DOHH2 (cell line): ENCODE data around the gene SEC16A.
A peak's percentile ranks its signal among the peaks of the same experiment; 100 is the strongest.

Experiments
- H3F3A ChIP-seq: fragments of 200-600 bp; sonication (generic), shearing (Covaris generic); 2 replicates; pipeline ENCODE4 v1.6.0; 2016; ENCODE audit warnings: antibody characterized with exemption, mild to moderate bottlenecking; ENCODE audit not compliant: control insufficient read depth, insufficient read depth
- H3K27ac ChIP-seq: fragments of 200-600 bp; sonication (generic); 2 replicates; pipeline ENCODE4 v1.5.1; 2014; ENCODE audit warnings: low read depth, mild to moderate bottlenecking, low read length, moderate library complexity
- H3K27me3 ChIP-seq: fragments of 200-600 bp; sonication (generic); 2 replicates; pipeline ENCODE4 v1.6.1; 2014; ENCODE audit warnings: mild to moderate bottlenecking, low read length, mixed read lengths; ENCODE audit not compliant: control insufficient read depth
- H3K36me3 ChIP-seq: fragments of 200-600 bp; sonication (generic); 2 replicates; pipeline ENCODE4 v1.6.1; 2014; ENCODE audit warnings: mild to moderate bottlenecking, low read length, moderate library complexity, mixed read lengths; ENCODE audit not compliant: control insufficient read depth
- H3K4me1 ChIP-seq: fragments of 200-600 bp; sonication (generic); 2 replicates; pipeline ENCODE4 v1.6.1; 2014; ENCODE audit warnings: mild to moderate bottlenecking, low read length, mixed read lengths; ENCODE audit not compliant: control insufficient read depth
- H3K4me2 ChIP-seq: fragments of 200-600 bp; sonication (generic); 2 replicates; pipeline ENCODE4 v1.6.0; 2014; ENCODE audit warnings: mild to moderate bottlenecking, low read length, moderate library complexity
- H3K4me3 ChIP-seq: fragments of 200-600 bp; sonication (generic); 2 replicates; pipeline ENCODE4 v1.5.1; 2014; ENCODE audit warnings: mild to moderate bottlenecking, low read length, mixed read lengths
- H3K79me2 ChIP-seq: fragments of 200-600 bp; sonication (generic); 2 replicates; pipeline ENCODE4 v1.6.1; 2014; ENCODE audit warnings: mild to moderate bottlenecking, low read length, mixed read lengths; ENCODE audit not compliant: control insufficient read depth
- H3K9me2 ChIP-seq: fragments of 200-600 bp; sonication (generic); replicated peaks from 2 replicates; pipeline ENCODE4 v1.6.1; 2014; ENCODE audit warnings: mild to moderate bottlenecking, low read length, mixed read lengths; ENCODE audit not compliant: control insufficient read depth
- H3K9me3 ChIP-seq: fragments of 200-600 bp; sonication (generic); 2 replicates; pipeline ENCODE4 v1.6.1; 2014; ENCODE audit warnings: antibody characterized with exemption, low read length, mixed read lengths; ENCODE audit not compliant: control insufficient read depth, insufficient read depth
- H4K20me1 ChIP-seq: fragments of 200-600 bp; sonication (generic); 2 replicates; pipeline ENCODE4 v1.6.0; 2014; ENCODE audit warnings: low read depth, mild to moderate bottlenecking, antibody characterized with exemption, low read length, moderate library complexity; ENCODE audit not compliant: control insufficient read depth, insufficient read depth
- CTCF ChIP-seq: fragments of 200-600 bp; sonication (generic); IDR thresholded peaks from one replicate; pipeline ENCODE4 v1.5.1; 2014; ENCODE audit warnings: antibody characterized with exemption, mild to moderate bottlenecking, low read depth, low read length; ENCODE audit not compliant: poor library complexity, severe bottlenecking
- EZH2phosphoT487 ChIP-seq: fragments of 200-600 bp; sonication (generic); IDR thresholded peaks from 2 replicates; pipeline ENCODE4 v1.6.1; 2017; ENCODE audit warnings: borderline replicate concordance, mild to moderate bottlenecking, antibody characterized with exemption, low read length, moderate library complexity, mixed read lengths

SEC16A gene

GRCh38 chr9:136481558-136481957, 1.3 kb downstream of the SEC16A start:
- H3K4me2 ChIP-seq = peak overlapping the region; percentile 69
- H3F3A ChIP-seq = no peaks in the 10 kb centered on the region
- no peaks in the 10 kb centered on the region for H3K9me2 ChIP-seq
- H3K27ac ChIP-seq = no peak overlapping the region; the same call in 1 of the 2 replicates
- H3K4me3 ChIP-seq = peak overlapping the region; percentile 98
- H3K79me2 ChIP-seq = peaks cover 63% of the 10 kb centered on the region
- peaks cover 31% of the 10 kb centered on the region; the same call in 1 of the 2 replicates for H4K20me1 ChIP-seq
- peaks cover 34% of the 10 kb centered on the region for H3K36me3 ChIP-seq
- H3K4me1 ChIP-seq = peaks cover 20% of the 10 kb centered on the region
- TF ChIP-seq CTCF (no peak), EZH2phosphoT487 (no peak)
- H3K27me3 ChIP-seq = no peaks in the 10 kb centered on the region
- H3K9me3 ChIP-seq = no peaks in the 10 kb centered on the region

- Histone ChIP-seq H3K79me2 (peaks cover 98% of the 10 kb centered on the region), H3K36me3 (peaks cover 78% of the 10 kb centered on the region), H3K27me3 (no peaks in the 10 kb centered on the region), H3K4me3 (no peak overlapping the region), H3K27ac (no peak overlapping the region), H4K20me1 (peaks cover 17% of the 10 kb centered on the region; the same call in 1 of the 2 replicates), H3K4me2 (no peak overlapping the region), H3K9me3 (no peaks in the 10 kb centered on the region), H3K9me2 (no peaks in the 10 kb centered on the region), H3K4me1 (peaks cover 4% of the 10 kb centered on the region), H3F3A (no peaks in the 10 kb centered on the region)
- TF ChIP-seq EZH2phosphoT487 (no peak), CTCF (no peak)
Observed at GRCh38 chr9:136476369-136477150, 6.3 kb downstream of the SEC16A start.

GRCh38 chr9:136474974-136475865, 7.6 kb downstream of the SEC16A start:
- Histone ChIP-seq H3K79me2 (peaks cover 97% of the 10 kb centered on the region), H3K9me3 (no peaks in the 10 kb centered on the region), H4K20me1 (peaks cover 15% of the 10 kb centered on the region; the same call in 1 of the 2 replicates), H3F3A (no peaks in the 10 kb centered on the region), H3K4me2 (no peak overlapping the region), H3K9me2 (no peaks in the 10 kb centered on the region), H3K4me1 (no peaks in the 10 kb centered on the region), H3K4me3 (no peak overlapping the region), H3K27me3 (no peaks in the 10 kb centered on the region), H3K27ac (no peak overlapping the region), H3K36me3 (peaks cover 89% of the 10 kb centered on the region)
- no peak for TF ChIP-seq CTCF
- no peak for TF ChIP-seq EZH2phosphoT487
